GM20000 (cell line): ENCODE results near the gene HK1.

Experiments
- DNase-seq: peaks from one replicate; pipeline ENCODE4 v3.0.0; 2012; ENCODE audit warnings: low spot score
- TF ChIP-seq, protein P1 (sequence below): IDR thresholded peaks from 2 replicates; pipeline ENCODE4 v1.5.1; 2012; ENCODE audit warnings: mild to moderate bottlenecking, control low read depth; ENCODE audit errors: extremely low read depth, missing control alignments

HK1 gene

DNA sequence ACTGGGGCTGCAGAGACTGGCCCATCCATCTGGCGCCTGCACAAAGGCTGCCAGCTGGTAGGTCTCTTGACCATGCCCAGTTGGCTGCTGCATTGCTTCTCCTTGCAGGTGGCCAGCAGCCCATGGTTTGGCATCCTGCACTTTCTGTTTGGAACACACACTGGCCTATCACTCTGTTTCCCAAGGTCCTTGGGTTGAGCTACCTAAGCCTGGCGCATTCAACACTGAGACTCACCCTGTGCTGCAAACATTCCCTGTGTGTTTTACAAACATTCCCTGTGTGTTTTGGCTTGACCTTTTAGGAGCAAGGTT is 83.0 kb downstream of the HK1 start:
- no peak for DNase-seq
- TF ChIP-seq, protein P1, sequence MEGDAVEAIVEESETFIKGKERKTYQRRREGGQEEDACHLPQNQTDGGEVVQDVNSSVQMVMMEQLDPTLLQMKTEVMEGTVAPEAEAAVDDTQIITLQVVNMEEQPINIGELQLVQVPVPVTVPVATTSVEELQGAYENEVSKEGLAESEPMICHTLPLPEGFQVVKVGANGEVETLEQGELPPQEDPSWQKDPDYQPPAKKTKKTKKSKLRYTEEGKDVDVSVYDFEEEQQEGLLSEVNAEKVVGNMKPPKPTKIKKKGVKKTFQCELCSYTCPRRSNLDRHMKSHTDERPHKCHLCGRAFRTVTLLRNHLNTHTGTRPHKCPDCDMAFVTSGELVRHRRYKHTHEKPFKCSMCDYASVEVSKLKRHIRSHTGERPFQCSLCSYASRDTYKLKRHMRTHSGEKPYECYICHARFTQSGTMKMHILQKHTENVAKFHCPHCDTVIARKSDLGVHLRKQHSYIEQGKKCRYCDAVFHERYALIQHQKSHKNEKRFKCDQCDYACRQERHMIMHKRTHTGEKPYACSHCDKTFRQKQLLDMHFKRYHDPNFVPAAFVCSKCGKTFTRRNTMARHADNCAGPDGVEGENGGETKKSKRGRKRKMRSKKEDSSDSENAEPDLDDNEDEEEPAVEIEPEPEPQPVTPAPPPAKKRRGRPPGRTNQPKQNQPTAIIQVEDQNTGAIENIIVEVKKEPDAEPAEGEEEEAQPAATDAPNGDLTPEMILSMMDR = no peak

DNA sequence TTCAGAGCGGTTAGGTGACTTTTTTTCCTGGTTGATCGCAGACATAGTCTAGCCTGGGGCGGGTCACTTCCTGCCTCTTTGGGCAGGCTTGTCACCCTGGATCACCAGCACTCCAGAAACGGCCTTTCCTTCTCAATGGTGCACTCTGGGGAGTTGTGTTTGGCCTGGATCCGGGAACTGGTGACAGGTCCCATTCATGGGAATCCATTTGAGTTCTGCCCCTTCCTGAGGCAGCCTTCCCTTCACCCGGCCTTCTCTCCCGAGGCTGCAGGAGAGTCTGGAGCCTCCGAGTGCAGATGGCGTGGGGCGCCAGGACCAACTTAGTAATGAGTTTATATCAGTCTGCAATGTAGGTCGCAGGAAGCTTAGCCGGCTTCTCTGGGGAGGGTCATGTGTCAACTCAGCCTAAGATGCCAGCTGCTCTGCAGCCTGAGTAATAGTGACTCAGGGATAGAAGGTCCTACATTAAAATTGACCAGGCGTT is 84.2 kb downstream of the HK1 start:
- no peak for DNase-seq

GRCh38 chr10:69363666-69364065 is 85.4 kb downstream of the HK1 start:
- no peak for DNase-seq
- TF ChIP-seq, protein P1 = no peak

More for the DNA sequence above, 84.2 kb downstream of the HK1 start:
- TF ChIP-seq, protein P1 = no peak

DNA sequence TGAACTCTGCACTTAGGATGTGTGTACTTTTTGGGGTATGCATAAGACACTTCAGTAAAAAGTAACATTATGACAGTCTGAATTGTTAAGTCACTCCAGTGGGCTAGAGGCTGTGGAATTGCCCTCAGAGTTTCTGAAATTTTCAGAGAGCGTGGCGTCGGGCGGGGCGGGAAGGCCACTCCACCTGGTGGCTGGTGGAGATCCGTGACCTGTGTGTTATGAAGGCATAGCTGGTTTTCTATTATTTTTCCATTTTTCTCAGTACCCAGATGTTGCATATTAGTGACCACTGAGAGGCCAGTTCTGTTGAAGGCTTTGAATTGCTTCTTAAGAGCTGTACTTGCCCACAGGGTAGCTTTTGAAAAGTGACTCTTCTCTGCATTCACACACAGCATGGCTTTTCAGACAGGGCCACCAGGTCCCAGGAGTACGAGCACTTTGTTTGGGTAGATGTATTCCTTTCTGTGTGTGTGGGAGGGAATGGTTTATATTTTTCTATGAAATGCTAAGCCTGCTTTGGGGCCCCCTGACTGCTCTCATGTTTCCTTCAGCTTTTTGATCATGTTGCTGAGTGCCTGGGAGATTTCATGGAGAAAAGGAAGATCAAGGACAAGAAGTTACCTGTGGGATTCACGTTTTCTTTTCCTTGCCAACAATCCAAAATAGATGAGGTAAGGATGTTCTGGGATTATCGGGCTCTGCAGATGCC is 86.1 kb downstream of the HK1 start:
- TF ChIP-seq, protein P1 = no peak

GRCh38 chr10:69366738-69367137 is 88.4 kb downstream of the HK1 start:
- no peak for DNase-seq
- TF ChIP-seq, protein P1 = no peak

More for the DNA sequence above, 86.1 kb downstream of the HK1 start:
- no peak for DNase-seq

- DNase-seq = no peak
- TF ChIP-seq, protein P1 = no peak
Observed at GRCh38 chr10:69367469-69367868, 89.2 kb downstream of the HK1 start.

- TF ChIP-seq, protein P1 = no peak
- no peak for DNase-seq
Observed at GRCh38 chr10:69372126-69372980, 94.1 kb downstream of the HK1 start.
